Epithelial cell of proximal tubule (primary cell): ENCODE data around the gene ANKFY1. TPM values are rescaled to one million over a fixed set of nuclear protein-coding genes. Genes with fewer than 3 reads are reported as not detected.
A peak's percentile ranks its signal among the peaks of the same experiment; 100 is the strongest.
"Not testable (repeated sequence)": the region's sequence is repeated elsewhere in the genome, so short reads cannot be mapped to it uniquely, and the experiment has no call there.

Source experiments
- DNase-seq: peaks from one replicate; pipeline ENCODE4 v3.0.0-alpha.2; 2011; ENCODE audit warnings: low read depth
- H3K4me3 ChIP-seq: 2 replicates; pipeline ENCODE4 v1.5.1; 2011; ENCODE audit warnings: low read depth, mild to moderate bottlenecking, low read length
- CTCF ChIP-seq: conservative IDR thresholded peaks from 2 replicates; pipeline ENCODE4 v1.5.1; 2012; ENCODE audit warnings: low read depth, mild to moderate bottlenecking, low read length
- total RNA-seq: library from RNA; depleted of rRNA; stranded (reverse); fragments of >200 nt; gene quantifications from 2 replicates; pipeline ENCODE4 v1.2.3, GENCODE V29; 2015

Gene ANKFY1
- total RNA-seq, 1 donor from 2014 or later, result 15.0 TPM

- no peak for TF ChIP-seq CTCF
- H3K4me3 ChIP-seq, result no peak overlapping the region
- no peak for DNase-seq
Measured at GRCh38 chr17:4258867-4259266, 4.9 kb downstream of the ANKFY1 start.

DNA sequence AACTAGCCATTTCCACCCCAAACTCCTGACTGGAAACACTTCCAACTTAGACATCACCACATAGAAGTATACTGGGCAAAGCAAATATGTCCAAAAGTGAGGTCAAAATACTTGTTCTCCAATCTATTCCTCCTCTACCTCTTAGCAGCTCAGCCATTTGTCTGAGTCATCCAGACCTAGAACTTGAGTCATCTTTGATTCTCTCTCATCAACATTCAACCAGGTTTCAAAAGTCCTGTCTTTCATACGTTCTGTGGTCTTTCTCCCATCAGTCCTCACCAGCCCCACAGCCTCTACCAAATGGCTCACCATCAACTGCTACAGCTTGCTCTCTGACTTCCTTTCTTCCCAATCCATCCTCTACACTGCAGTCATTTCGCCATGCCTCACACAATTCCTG lies 6.8 kb downstream of the ANKFY1 start:
- no peak for TF ChIP-seq CTCF

DNA sequence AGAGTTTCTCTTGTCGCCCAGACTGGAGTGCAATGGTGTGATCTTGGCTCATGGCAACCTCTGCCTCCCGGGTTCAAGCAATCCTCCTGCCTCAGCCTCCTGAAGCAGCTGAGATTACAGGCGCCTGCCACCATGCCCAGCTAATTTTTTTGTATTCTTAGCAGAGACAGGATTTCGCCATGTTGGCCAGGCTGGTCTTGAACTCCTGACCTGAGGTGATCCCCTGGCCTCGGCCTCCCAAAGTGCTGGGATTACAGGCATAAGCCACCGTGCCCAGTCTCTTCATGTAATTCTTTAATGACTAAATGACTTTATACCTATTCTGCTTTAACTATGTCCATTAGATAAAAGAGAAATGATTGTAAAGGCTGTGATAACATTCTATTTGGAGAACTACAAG lies 8.5 kb downstream of the ANKFY1 start:
- not testable (repeated sequence) for DNase-seq, H3K4me3 ChIP-seq

More for the DNA sequence above, 6.8 kb downstream of the ANKFY1 start:
- H3K4me3 ChIP-seq, result no peak overlapping the region
- DNase-seq, result no peak

DNA sequence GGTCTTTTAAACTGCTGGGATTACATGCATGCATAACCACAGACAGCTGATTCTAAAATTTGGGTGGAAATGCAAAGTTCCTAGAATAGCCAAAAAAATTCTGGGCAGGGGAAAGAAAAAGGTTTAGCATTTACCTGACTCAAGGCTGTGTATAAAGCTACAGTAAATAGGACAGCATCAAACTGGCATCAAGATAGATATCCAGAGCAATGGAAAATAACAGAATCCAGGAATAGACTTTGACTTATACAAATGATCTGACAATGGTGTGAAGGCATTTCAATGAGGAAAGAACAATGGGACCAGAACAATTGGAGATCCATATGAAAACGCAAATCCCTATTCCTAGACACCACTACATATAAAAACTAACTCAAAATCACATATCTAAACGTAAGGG lies 12.9 kb downstream of the ANKFY1 start:
- H3K4me3 ChIP-seq, result no peak overlapping the region
- no peak for TF ChIP-seq CTCF
- DNase-seq, result no peak

- peak; percentile 65 for TF ChIP-seq CTCF
- no peak overlapping the region for H3K4me3 ChIP-seq
- DNase-seq, result no peak
Measured at GRCh38 chr17:4249452-4250029, 14.2 kb downstream of the ANKFY1 start.

DNA sequence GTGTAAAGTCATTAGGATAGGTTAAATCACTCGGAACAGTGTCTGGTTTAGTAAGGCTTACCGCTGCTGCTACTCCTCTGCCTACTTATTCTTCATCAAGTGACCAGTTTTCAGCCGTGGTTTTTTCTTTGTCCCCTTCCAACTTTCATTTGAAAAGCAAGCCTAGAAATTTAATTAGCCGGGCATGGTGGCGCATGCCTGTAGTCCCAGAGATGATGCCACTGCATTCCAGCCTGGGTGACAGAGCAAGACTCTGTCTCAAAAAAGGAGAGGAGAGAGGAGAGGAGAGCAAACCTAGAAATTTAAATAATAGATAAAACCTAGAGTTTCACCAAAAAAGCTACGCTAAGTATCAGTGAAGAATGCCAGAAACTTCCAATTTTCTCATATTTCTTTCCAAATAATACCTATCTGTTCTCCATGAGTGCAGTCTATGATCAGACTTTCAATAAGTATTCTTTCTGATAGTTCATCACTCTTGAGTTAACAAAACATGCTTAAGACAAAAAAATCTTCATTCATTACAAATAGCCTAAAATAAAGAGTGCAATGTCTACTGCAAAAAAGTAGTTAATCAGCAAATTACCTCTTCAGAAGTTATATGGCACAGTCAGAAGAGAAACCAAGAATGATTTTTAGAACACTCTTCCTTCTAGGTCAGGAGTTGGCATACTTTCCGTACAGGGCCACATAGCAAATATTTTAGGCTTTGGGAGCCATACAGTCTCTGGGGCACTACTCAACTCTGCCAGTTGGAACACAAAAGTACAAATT lies 15.1 kb downstream of the ANKFY1 start:
- no peak for TF ChIP-seq CTCF
- H3K4me3 ChIP-seq, result no peak overlapping the region
- no peak for DNase-seq

GRCh38 chr17:4247971-4248388 lies 15.8 kb downstream of the ANKFY1 start:
- DNase-seq, result peak; percentile 64
- TF ChIP-seq CTCF, result no peak
- H3K4me3 ChIP-seq, result no peak overlapping the region
